Activated T-helper 2 cell treated with anti-CD3 and anti-CD28 coated beads, Interferon-gamma antibody, Interleukin-2, Interleukin-4, amounts not matched to agents 10 μg/mL and 5 μg/mL and 100 μg/mL, durations not matched to agents 14 hours and 24 hours and 36 hours (primary cell): ENCODE measurements around the gene EEF1AKMT2. TPM values are rescaled to one million over a fixed set of nuclear protein-coding genes. Genes with fewer than 3 reads are reported as not detected.
"Not testable (repeated sequence)": the region's sequence is repeated elsewhere in the genome, so short reads cannot be mapped to it uniquely, and the experiment has no call there.

Experiments used
- DNase-seq: peaks from one replicate; pipeline ENCODE4 v3.0.0; 2021; ENCODE audit warnings: low spot score
- H3K27ac Mint-ChIP-seq: one replicate; pipeline ENCODE4 v1.8.0; 2021; ENCODE audit warnings: mixed read lengths
- H3K27me3 Mint-ChIP-seq: one replicate; pipeline ENCODE4 v1.8.0; 2021; ENCODE audit warnings: low read depth, mixed read lengths
- H3K36me3 Mint-ChIP-seq: one replicate; pipeline ENCODE4 v1.8.0; 2021; ENCODE audit warnings: low read depth, mixed read lengths
- H3K4me1 Mint-ChIP-seq: one replicate; pipeline ENCODE4 v1.8.0; 2021; ENCODE audit warnings: low read depth, mixed read lengths
- H3K4me3 Mint-ChIP-seq: one replicate; pipeline ENCODE4 v1.8.0; 2021; ENCODE audit warnings: low read depth, mild to moderate bottlenecking, moderate library complexity, mixed read lengths
- H3K9me3 Mint-ChIP-seq: one replicate; pipeline ENCODE4 v1.8.0; 2021; ENCODE audit warnings: mixed read lengths
- intact Hi-C: fragments of 100-400 bp; cut with micrococcal nuclease; formaldehyde crosslinking; loops from one replicate; pipeline ENCODE4 v1.15.1; 2023
- total RNA-seq: library from RNA; stranded (reverse); gene quantifications from 2 replicates; pipeline ENCODE4 v1.2.3, GENCODE V29; 2022

Gene EEF1AKMT2
- total RNA-seq, 1 donor from 2014 or later, result 20.9 TPM

GRCh38 chr10:124799211-124799610, 7.5 kb upstream of the EEF1AKMT2 start:
- Mint-ChIP-seq H3K27me3 (peaks cover 11% of the 10 kb centered on the region), H3K9me3 (no peaks in the 10 kb centered on the region), H3K27ac (no peak overlapping the region), H3K4me1 (peaks cover 14% of the 10 kb centered on the region), H3K4me3 (no peak overlapping the region), H3K36me3 (no peaks in the 10 kb centered on the region)
- intact Hi-C loops, result no loop called here
- no peak for DNase-seq

- no peak for DNase-seq
- peaks cover 11% of the 10 kb centered on the region for H3K27me3 Mint-ChIP-seq
- H3K9me3 Mint-ChIP-seq, result no peaks in the 10 kb centered on the region
- no peak overlapping the region for H3K27ac Mint-ChIP-seq
- H3K4me3 Mint-ChIP-seq, result no peak overlapping the region
- intact Hi-C loops, result no loop called here
- no peaks in the 10 kb centered on the region for H3K36me3 Mint-ChIP-seq
- peaks cover 14% of the 10 kb centered on the region for H3K4me1 Mint-ChIP-seq
These were observed 7.1 kb upstream of the EEF1AKMT2 start for GRCh38 chr10:124798781-124799180.

- intact Hi-C loops, result no loop called here
- no peak overlapping the region for H3K4me3 Mint-ChIP-seq
- H3K9me3 Mint-ChIP-seq, result no peaks in the 10 kb centered on the region
- H3K4me1 Mint-ChIP-seq, result peaks cover 13% of the 10 kb centered on the region
- DNase-seq, result no peak
- H3K27ac Mint-ChIP-seq, result no peak overlapping the region
- no peaks in the 10 kb centered on the region for H3K36me3 Mint-ChIP-seq
- H3K27me3 Mint-ChIP-seq, result peaks cover 11% of the 10 kb centered on the region
These were observed 6.7 kb upstream of the EEF1AKMT2 start for GRCh38 chr10:124798364-124798763.

GRCh38 chr10:124792998-124793352, 1.3 kb upstream of the EEF1AKMT2 start:
- H3K4me3 Mint-ChIP-seq, result peak overlapping the region; percentile 97
- peaks cover 15% of the 10 kb centered on the region for H3K4me1 Mint-ChIP-seq
- intact Hi-C loops, result loop anchor here (5.0 kb wide), 2 partner anchors 51 to 96 kb away; partner anchors contain the start of gene FAM53B
- H3K27me3 Mint-ChIP-seq, result peaks cover 8% of the 10 kb centered on the region
- peaks cover 18% of the 10 kb centered on the region for H3K36me3 Mint-ChIP-seq
- DNase-seq, result no peak
- no peaks in the 10 kb centered on the region for H3K9me3 Mint-ChIP-seq
- H3K27ac Mint-ChIP-seq, result no peak overlapping the region

- H3K27ac Mint-ChIP-seq, H3K27me3 Mint-ChIP-seq, DNase-seq, H3K4me1 Mint-ChIP-seq, intact Hi-C loops, H3K9me3 Mint-ChIP-seq, H3K4me3 Mint-ChIP-seq: not testable (repeated sequence)
- H3K36me3 Mint-ChIP-seq, result peaks cover 47% of the 10 kb centered on the region
These were observed 8.8 kb downstream of the EEF1AKMT2 start for GRCh38 chr10:124782900-124783299.

GRCh38 chr10:124768791-124769190, 22.9 kb downstream of the EEF1AKMT2 start:
- Mint-ChIP-seq H3K9me3 (no peaks in the 10 kb centered on the region), H3K36me3 (peaks cover 63% of the 10 kb centered on the region), H3K4me1 (no peaks in the 10 kb centered on the region)

GRCh38 chr10:124765256-124765655, 26.4 kb downstream of the EEF1AKMT2 start:
- no peak overlapping the region for H3K27ac Mint-ChIP-seq
- no peaks in the 10 kb centered on the region for H3K27me3 Mint-ChIP-seq
- H3K4me1 Mint-ChIP-seq, result no peaks in the 10 kb centered on the region
- H3K4me3 Mint-ChIP-seq, result no peak overlapping the region
- peaks cover 43% of the 10 kb centered on the region for H3K36me3 Mint-ChIP-seq
- no peaks in the 10 kb centered on the region for H3K9me3 Mint-ChIP-seq
- DNase-seq, result no peak
- intact Hi-C loops, result no loop called here

More at GRCh38 chr10:124768791-124769190, 22.9 kb downstream of the EEF1AKMT2 start:
- H3K4me3 Mint-ChIP-seq, result no peak overlapping the region
- DNase-seq, result no peak
- no peak overlapping the region for H3K27ac Mint-ChIP-seq
- intact Hi-C loops, result no loop called here
- H3K27me3 Mint-ChIP-seq, result no peaks in the 10 kb centered on the region

- intact Hi-C loops, result no loop called here
- Mint-ChIP-seq H3K4me3 (no peak overlapping the region), H3K4me1 (no peaks in the 10 kb centered on the region), H3K36me3 (peaks cover 45% of the 10 kb centered on the region), H3K27me3 (no peaks in the 10 kb centered on the region), H3K9me3 (no peaks in the 10 kb centered on the region), H3K27ac (no peak overlapping the region)
- DNase-seq, result no peak
These were observed 28.4 kb downstream of the EEF1AKMT2 start for GRCh38 chr10:124763267-124763666.

- H3K27me3 Mint-ChIP-seq, result no peaks in the 10 kb centered on the region
- H3K27ac Mint-ChIP-seq, result no peak overlapping the region
- H3K4me3 Mint-ChIP-seq, result no peak overlapping the region
- peaks cover 47% of the 10 kb centered on the region for H3K36me3 Mint-ChIP-seq
- no peaks in the 10 kb centered on the region for H3K9me3 Mint-ChIP-seq
- H3K4me1 Mint-ChIP-seq, result no peaks in the 10 kb centered on the region
- no peak for DNase-seq
- intact Hi-C loops, result no loop called here
These were observed 29.4 kb downstream of the EEF1AKMT2 start for GRCh38 chr10:124762281-124762680.

GRCh38 chr10:124756156-124756903, 35.4 kb downstream of the EEF1AKMT2 start:
- Mint-ChIP-seq H3K27me3 (no peaks in the 10 kb centered on the region), H3K4me1 (no peaks in the 10 kb centered on the region), H3K36me3 (peaks cover 49% of the 10 kb centered on the region), H3K4me3 (no peak overlapping the region), H3K27ac (no peak overlapping the region), H3K9me3 (no peaks in the 10 kb centered on the region)
- intact Hi-C loops, result loop anchor here (2.0 kb wide), 1 partner anchor 66 kb away; no protein-coding TSS in a partner anchor
- no peak for DNase-seq

- no peak for DNase-seq
- no peak overlapping the region for H3K4me3 Mint-ChIP-seq
- no peaks in the 10 kb centered on the region for H3K27me3 Mint-ChIP-seq
These were observed 36.1 kb downstream of the EEF1AKMT2 start for GRCh38 chr10:124755581-124755980.

GRCh38 chr10:124754227-124754626, 37.5 kb downstream of the EEF1AKMT2 start:
- H3K4me3 Mint-ChIP-seq, result no peak overlapping the region

More at GRCh38 chr10:124755581-124755980, 36.1 kb downstream of the EEF1AKMT2 start:
- H3K4me1 Mint-ChIP-seq, result no peaks in the 10 kb centered on the region
- no peaks in the 10 kb centered on the region for H3K9me3 Mint-ChIP-seq
- intact Hi-C loops, result no loop called here
- H3K27ac Mint-ChIP-seq, result no peak overlapping the region
- peaks cover 42% of the 10 kb centered on the region for H3K36me3 Mint-ChIP-seq

GRCh38 chr10:124748953-124749645, 42.6 kb downstream of the EEF1AKMT2 start:
- DNase-seq, result no peak
- Mint-ChIP-seq H3K4me1 (peaks cover 23% of the 10 kb centered on the region), H3K9me3 (no peaks in the 10 kb centered on the region), H3K4me3 (no peak overlapping the region), H3K27ac (no peak overlapping the region), H3K27me3 (no peaks in the 10 kb centered on the region), H3K36me3 (peaks cover 33% of the 10 kb centered on the region)
- intact Hi-C loops, result loop anchor here (10.0 kb wide), 1 partner anchor 166 kb away; no protein-coding TSS in a partner anchor

More at GRCh38 chr10:124754227-124754626, 37.5 kb downstream of the EEF1AKMT2 start:
- Mint-ChIP-seq H3K27me3 (no peaks in the 10 kb centered on the region), H3K4me1 (peaks cover 8% of the 10 kb centered on the region), H3K9me3 (no peaks in the 10 kb centered on the region), H3K27ac (no peak overlapping the region), H3K36me3 (peaks cover 38% of the 10 kb centered on the region)
- intact Hi-C loops, result no loop called here
- DNase-seq, result no peak
